ENCODE measurements around the gene CAB39L. TPM values are rescaled to one million over a fixed set of nuclear protein-coding genes. Genes with fewer than 3 reads are reported as not detected.

The CAB39L gene
- total RNA-seq, 3 donors from 2014 or later: 8.5 to 87.2 (median 9.6) TPM

DNA sequence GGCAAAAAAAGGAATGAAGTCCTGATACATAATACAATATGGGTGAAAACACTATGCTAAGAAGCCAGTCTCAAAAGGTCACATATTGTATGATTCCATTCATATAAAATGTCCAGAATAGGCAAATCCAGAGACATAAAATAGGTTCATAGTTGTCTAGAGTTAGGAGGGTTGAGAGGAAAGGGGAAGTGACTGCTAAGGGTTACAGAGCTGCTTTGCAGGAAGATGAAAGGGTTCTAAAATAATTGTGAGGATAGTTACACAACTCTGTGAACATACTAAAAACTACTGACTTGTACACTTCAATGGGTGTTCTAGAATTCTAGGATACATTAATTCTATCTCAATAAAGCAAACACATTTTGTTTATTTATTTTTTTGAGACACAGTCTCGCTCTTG is 25.7 kb downstream of the CAB39L start:
- H3K36me3 ChIP-seq (ENCODE audit: low read depth): no peaks in the 10 kb centered on the region
- no peak for ATAC-seq
- no peak overlapping the region for H3K4me3 ChIP-seq
- no peaks in the 10 kb centered on the region for H3K4me1 ChIP-seq (ENCODE audit: low read depth)
- TF ChIP-seq, protein P1, sequence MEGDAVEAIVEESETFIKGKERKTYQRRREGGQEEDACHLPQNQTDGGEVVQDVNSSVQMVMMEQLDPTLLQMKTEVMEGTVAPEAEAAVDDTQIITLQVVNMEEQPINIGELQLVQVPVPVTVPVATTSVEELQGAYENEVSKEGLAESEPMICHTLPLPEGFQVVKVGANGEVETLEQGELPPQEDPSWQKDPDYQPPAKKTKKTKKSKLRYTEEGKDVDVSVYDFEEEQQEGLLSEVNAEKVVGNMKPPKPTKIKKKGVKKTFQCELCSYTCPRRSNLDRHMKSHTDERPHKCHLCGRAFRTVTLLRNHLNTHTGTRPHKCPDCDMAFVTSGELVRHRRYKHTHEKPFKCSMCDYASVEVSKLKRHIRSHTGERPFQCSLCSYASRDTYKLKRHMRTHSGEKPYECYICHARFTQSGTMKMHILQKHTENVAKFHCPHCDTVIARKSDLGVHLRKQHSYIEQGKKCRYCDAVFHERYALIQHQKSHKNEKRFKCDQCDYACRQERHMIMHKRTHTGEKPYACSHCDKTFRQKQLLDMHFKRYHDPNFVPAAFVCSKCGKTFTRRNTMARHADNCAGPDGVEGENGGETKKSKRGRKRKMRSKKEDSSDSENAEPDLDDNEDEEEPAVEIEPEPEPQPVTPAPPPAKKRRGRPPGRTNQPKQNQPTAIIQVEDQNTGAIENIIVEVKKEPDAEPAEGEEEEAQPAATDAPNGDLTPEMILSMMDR (IDR thresholded peaks at IDR 0.05): no peak
- no peak for DNase-seq
- intact Hi-C loops (cut with DNase I, micrococcal nuclease): no loop called here
- H3K9me3 ChIP-seq: no peaks in the 10 kb centered on the region

DNA sequence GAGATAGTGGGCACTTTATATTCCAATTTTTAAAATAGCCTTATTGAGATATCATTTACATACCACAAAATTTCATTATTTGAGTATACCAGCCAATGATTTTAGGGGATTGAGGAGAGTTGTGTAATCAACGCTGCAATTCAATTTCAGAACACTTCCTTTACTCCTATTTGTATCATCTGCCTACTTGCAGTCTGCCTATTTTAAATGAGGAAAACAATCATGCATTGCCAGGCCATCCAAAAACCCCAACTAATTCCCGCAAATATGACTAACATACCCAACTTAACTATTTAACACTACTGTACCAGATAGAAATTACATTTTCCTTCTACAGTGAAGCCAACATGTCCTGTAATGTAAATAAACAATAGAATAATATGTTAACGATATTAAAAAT is 26.7 kb downstream of the CAB39L start:
- no peak for DNase-seq
- TF ChIP-seq, protein P1 (IDR thresholded peaks at IDR 0.05): no peak

DNA sequence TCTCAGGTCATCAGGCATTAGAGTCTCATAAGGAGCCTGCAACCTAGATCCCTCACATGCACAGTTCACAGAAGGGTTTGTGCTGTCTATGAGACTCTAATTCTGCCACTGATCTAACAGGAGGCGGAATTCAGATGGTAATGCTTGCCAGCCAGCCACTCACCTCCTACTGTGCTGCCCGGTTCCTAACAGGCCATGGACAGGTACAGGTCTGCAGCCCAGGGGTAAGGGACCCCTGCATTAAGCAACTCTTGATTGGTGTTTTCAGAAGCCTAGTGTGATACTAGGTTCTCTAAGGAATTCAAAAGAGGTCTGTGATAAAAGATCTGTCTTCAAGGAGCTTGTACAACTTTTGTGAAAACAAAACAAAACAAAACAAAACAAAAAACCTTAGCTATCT is 31.1 kb downstream of the CAB39L start:
- Histone ChIP-seq H3K36me3 (ENCODE audit: low read depth) (no peaks in the 10 kb centered on the region), H3K4me3 (no peak overlapping the region), H3K9me3 (no peaks in the 10 kb centered on the region), H3K4me1 (ENCODE audit: low read depth) (no peaks in the 10 kb centered on the region)
- no peak for DNase-seq
- no peak for ATAC-seq
- TF ChIP-seq, protein P1 (IDR thresholded peaks at IDR 0.05): no peak
- intact Hi-C loops (cut with DNase I, micrococcal nuclease): no loop called here

More for the DNA sequence above, 26.7 kb downstream of the CAB39L start:
- H3K4me1 ChIP-seq (ENCODE audit: low read depth): no peaks in the 10 kb centered on the region
- H3K9me3 ChIP-seq: no peaks in the 10 kb centered on the region
- intact Hi-C loops (cut with DNase I, micrococcal nuclease): no loop called here
- ATAC-seq: no peak
- no peaks in the 10 kb centered on the region for H3K36me3 ChIP-seq (ENCODE audit: low read depth)
- no peak overlapping the region for H3K4me3 ChIP-seq

DNA sequence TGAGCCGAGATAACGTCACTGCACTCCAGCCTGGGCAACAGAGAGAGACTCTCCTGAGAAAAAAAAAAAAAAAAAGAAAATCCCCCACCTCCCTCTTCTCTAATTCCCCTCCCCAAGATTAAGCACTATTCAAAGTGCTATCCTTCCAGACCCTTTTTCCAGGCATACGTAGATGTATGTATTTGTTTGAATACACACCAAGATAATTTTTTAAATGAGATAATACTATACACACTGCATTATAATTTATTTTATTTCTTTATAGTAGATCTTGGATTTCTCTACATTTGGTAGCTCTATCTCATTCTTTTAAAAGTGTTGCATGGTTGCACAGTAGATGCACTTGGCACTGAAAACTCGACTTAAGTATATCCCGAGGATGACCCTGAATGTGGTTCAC is 32.5 kb downstream of the CAB39L start:
- intact Hi-C loops (cut with DNase I, micrococcal nuclease): no loop called here
- ATAC-seq: no peak

DNA sequence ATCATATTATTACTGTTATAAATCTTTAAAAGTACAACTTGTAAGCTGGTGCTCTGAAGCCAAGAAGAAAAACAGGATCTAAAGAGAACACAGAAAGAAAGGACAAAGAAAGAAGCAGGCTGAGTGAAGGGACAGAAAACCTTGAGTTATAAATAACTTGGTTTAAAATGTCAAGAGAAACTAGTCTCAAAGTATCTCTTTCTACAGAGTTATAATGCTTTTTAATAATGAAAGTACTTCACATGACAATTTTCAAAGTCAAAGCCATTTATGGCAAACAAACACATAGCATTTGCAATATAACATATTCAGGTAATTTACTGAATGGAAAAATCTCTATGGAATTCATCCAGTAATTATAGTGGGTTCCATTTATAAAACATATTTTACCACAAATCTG is 33.4 kb downstream of the CAB39L start:
- no peak for DNase-seq
- intact Hi-C loops (cut with DNase I, micrococcal nuclease): no loop called here
- TF ChIP-seq, protein P1 (IDR thresholded peaks at IDR 0.05): no peak
- no peaks in the 10 kb centered on the region for H3K4me1 ChIP-seq (ENCODE audit: low read depth)
- no peaks in the 10 kb centered on the region for H3K9me3 ChIP-seq
- ATAC-seq: no peak
- H3K36me3 ChIP-seq (ENCODE audit: low read depth): no peaks in the 10 kb centered on the region
- H3K4me3 ChIP-seq: no peak overlapping the region

More for the DNA sequence above, 32.5 kb downstream of the CAB39L start:
- Histone ChIP-seq H3K36me3 (ENCODE audit: low read depth) (no peaks in the 10 kb centered on the region), H3K4me3 (no peak overlapping the region), H3K9me3 (no peaks in the 10 kb centered on the region), H3K4me1 (ENCODE audit: low read depth) (no peaks in the 10 kb centered on the region)
- TF ChIP-seq, protein P1 (IDR thresholded peaks at IDR 0.05): no peak
- no peak for DNase-seq

DNA sequence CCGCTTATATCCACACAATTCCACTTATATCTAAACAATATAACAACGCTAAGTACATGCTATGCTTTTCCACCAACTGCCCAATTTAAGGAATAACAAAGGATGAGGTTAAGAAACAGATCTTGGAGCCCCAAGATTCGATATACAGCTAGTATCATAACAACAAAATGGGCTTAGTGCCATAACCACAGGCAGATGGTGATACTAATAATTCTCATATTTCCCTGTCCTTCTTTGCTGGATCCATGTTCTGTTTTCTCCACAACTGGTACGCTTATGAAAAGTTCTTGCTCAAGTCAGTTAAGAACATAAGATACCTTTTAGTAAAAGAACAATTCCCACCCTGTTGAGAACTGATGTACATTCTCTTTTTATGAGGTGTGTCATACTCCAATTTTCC is 33.9 kb downstream of the CAB39L start:
- H3K4me1 ChIP-seq (ENCODE audit: low read depth): no peaks in the 10 kb centered on the region
- DNase-seq (no peak), ATAC-seq (no peak)
- no peaks in the 10 kb centered on the region for H3K36me3 ChIP-seq (ENCODE audit: low read depth)
- no peaks in the 10 kb centered on the region for H3K9me3 ChIP-seq
- H3K4me3 ChIP-seq: no peak overlapping the region
- intact Hi-C loops (cut with DNase I, micrococcal nuclease): no loop called here
- TF ChIP-seq, protein P1 (IDR thresholded peaks at IDR 0.05): no peak

All from mucosa of descending colon (tissue), 3 donors.